Measurements from ENCODE around the gene PARVA.

Gene PARVA

GRCh38 chr11:12404436-12404835 is 27.1 kb downstream of the PARVA start:
- no peak for DNase-seq

- DNase-seq, result no peak
Observed at GRCh38 chr11:12408156-12408770, 30.9 kb downstream of the PARVA start.

GRCh38 chr11:12409621-12410005 is 32.2 kb downstream of the PARVA start:
- DNase-seq, result no peak

- no peak for DNase-seq
Observed at GRCh38 chr11:12410006-12410728, 32.8 kb downstream of the PARVA start.

DNA sequence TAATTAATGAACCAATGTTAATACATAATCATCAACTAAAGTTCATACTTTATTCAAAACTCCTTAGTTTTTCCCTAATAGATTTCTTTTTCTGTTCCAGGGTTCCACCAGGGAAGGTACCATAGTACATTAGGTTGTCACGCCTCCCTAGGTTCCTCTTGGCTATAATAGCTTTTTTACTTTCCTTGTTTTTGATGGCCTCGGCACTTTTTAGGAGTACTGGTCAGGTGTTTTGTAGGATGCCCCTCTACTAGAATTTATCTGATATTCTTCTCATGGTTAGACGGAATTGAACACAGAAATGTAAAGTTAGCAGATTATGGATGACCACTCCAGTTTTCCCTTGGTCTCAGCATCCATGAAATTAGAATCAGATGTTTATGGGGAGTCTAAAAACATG is 34.0 kb downstream of the PARVA start:
- no peak for DNase-seq

DNA sequence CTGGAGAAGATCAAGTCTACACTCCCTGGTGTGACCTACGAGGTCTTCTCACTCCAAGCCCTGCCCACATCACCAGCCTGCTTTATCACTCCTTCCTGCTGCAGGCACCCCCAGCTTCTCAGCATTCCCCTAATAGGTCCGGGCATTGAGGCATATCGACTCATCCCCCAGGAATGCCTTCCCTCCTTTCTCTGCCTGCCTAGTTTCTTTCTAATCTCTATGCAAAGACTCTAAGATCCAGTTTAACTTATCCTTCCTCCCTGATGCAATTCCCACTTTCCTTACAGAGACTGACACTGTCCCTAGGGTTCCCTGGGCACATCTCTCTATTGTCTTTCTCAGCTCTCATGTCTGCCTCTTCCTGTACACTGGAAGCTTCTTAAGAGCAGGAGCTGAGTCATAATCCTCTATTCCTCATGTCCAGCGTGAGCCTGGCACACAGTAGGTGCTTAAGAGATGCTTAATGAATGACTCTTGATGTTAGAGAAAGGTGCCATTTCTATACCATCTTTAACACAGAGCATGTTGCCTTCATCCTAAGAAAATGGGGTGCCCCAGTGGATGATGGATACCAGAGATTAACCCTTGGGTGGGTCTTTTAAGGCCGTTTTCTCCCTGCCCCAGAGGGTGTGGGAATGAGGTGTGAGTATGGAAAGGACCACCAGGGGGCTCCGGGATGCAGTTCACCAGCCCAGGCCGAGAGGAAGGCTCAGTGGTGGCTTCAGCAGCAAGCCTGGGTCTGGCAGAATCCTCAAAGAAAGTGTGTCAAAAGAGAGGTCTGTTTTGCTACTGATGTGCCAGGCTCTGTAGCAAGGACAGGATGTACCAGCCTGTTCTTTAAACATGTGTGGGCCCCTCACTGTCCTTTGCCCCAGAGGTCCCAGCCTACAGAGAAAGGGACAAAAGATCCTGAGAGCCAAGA is 34.7 kb downstream of the PARVA start:
- peak; percentile 11 for DNase-seq

DNA sequence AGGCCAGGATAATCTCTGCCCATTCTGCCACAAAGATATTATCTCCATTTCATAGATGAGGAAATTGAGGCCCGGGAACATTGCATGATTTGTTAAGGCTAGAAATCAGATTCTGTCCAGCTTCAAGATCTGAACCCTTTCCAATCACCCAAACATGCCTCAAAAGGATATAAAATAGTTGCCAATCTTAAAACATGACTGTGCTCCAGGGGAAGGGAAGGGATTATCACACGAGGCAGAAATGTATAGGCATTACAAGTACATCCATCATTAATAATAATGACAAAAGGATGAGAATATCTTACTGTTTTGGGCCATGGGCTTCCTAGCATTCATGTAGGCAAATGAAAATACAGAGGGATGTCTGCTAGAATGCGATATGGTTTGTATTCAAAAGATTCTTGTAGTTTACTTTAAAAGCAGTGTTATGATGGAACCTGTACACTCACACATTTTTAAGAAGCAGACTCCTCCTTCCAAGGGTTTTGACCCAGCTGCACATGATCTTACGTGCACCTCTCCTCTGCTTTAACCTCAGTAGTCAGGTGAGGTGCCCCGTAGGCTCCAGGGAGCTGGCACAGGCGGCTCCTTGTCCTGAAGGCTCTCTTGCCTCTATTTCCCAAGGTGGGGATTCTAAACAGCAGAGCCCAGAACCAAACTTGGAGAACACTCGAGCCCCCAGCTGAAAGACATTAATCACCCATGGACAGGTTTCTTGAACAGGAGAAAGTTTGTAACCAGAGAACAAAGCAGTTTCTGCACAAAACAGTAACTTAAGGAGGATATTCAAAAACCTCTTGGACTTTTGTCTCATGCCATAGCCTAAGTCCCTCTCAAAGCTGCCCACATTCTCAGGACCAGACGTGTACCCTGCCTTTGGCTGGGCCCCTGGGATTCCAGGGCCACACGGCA is 36.0 kb downstream of the PARVA start:
- no peak for DNase-seq

- DNase-seq, result no peak
Observed at GRCh38 chr11:12414611-12415010, 37.2 kb downstream of the PARVA start.

- no peak for DNase-seq
Observed at GRCh38 chr11:12415342-12415966, 38.1 kb downstream of the PARVA start.

DNA sequence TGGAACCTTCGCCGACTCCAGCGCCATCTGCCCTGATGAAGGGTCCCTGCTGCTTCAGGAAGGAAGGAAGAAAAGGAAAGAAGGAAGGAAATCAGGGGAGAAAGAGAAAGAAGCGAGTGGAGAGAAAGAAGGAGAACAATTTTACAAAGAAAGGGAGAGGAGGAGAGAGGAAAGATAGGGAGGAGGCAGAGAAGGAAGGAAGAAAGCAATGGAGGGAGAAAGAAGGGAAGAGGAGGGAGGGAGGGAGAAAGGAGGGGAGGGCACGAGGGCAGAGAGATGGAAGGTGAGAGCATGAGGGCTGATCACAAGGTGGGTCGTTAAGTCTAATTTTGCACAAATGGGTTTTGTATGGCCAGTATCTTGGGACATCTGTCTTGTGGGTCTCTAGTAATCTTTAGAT is 39.2 kb downstream of the PARVA start:
- DNase-seq, result no peak

GRCh38 chr11:12417691-12418611 is 40.6 kb downstream of the PARVA start:
- DNase-seq, result no peak

DNA sequence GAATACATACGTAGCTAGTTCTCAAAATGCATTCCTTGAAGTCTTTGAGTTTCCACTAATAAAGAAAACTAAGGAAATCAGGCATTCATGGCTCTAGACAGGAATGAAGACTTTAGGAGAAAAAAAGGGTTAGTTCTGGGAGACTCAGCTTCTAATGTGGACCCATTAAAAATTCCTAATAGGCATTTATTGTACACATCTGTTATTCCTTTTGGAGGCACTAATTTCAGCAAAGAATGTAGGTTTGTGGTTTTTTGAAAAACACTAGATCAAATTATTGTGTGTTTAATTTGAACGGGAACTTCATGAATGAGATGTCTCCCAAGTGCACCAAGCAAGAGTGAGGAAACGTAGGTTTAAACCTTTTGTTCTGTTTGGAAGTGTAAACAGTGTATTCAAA is 42.7 kb downstream of the PARVA start:
- DNase-seq, result no peak

DNA sequence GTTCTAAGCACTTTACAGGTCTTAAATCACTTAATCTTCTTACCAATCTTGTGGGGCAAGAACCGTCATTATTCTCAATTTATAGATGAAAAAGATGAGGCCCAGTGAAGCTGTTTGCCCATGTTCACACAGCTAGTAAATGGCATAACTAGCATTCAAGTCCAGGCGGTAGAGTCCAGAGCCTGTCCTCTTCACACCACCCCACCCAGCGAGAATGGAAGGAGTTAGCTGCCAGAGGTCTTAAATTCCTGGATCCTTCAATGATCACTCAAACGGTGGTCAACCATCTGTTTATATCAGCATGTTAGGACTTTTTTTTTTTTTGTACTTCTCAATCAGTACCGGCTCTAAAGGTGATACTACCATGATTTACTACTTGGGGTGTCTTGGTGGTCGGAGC is 43.3 kb downstream of the PARVA start:
- DNase-seq, result no peak

DNA sequence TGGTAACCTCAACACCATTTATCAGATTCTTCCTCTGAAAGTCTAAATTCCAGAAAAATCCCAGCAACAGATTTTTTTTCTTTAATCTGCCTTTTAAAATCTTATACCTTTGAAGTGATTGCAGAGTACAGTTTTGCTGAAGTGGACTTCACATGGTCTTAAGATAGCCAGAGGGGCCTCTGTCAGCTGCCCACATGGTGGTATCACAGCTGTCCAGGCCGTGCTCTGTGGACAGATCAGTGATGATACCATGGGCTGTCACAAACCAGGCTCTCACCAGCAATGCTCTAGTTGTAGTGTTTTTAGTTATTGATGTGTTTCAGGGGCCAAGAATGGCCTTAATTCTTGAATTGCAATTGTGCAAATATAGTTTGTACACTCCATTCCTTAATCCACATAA is 44.0 kb downstream of the PARVA start:
- no peak for DNase-seq

DNA sequence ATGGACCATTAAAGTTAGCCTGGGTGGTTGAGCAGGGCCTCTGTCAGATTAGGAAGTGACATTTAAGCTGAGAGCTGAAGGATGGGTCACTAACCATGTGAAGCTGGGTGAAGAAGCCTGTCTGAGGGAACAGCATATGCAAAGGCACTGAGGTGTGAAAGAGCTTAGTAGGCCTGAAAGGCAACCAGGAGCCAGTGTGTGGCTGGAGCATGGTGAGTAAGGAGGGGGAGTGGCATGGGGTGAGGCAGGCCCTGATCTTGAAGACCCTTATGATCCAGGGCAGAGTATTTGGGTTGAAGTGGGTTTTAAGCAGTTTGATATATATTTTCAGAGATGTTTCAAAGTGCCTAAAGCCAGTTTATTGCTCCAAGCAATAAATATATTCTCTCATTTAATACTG is 48.8 kb downstream of the PARVA start:
- no peak for DNase-seq

GRCh38 chr11:12429155-12429554 is 51.8 kb downstream of the PARVA start:
- no peak for DNase-seq

DNA sequence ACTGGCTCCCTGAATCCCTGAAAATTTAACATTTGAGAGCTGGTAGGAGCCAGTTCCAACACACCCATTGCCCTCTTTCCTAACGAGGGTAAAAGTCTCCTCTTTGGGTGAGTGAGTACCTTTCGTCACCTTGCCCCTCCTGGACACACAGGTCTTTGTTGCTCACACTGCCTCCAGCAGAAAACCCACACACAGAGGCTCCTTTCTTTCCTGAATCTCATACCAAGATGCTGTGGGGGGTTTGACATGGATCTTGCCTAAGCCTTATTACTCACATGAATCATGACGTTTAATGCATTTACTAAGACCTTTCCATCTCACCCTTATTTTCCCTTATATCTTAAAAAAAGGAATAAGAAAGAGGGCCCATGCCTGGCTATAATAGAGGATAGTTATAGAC is 53.0 kb downstream of the PARVA start:
- no peak for DNase-seq

- DNase-seq, result no peak
Observed at GRCh38 chr11:12430954-12431595, 53.7 kb downstream of the PARVA start.

DNA sequence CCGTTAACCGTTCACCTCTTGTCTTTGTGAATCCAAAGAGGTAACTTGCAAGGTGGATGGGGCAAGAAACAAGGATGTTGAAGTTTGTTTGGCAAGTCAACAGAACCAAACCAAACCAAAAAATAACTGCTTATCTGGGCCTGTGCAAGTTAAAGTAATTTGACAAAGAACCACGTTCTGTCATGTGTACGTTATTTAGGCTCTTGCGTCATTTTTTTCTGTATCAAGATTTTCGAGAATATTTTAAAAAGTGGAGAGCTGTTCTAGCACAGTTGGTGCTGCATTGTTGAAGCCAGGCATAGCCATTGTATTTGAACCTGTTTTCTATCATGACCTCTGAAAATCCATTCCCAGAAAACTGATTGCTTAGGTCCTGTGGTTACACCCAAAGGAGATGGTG is 55.1 kb downstream of the PARVA start:
- no peak for DNase-seq

- DNase-seq, result no peak
Observed at GRCh38 chr11:12433121-12433520, 55.8 kb downstream of the PARVA start.

All from CD4-positive, alpha-beta T cell treated with Interleukin-10 for 1 hour (primary cell).